Urothelium cell line (cell line): ENCODE measurements around the gene CHRM1.
A peak's percentile ranks its signal among the peaks of the same experiment; 100 is the strongest.

Experiments
- DNase-seq: peaks from one replicate; pipeline ENCODE4 v3.0.0; 2011; ENCODE audit warnings: low spot score, mixed read lengths
- FAIRE-seq: peaks from 2 replicates; lab custom pipeline; 2011; peaks lifted over from hg19 to GRCh38; lab: Jason Lieb, UNC

CHRM1 gene

DNA sequence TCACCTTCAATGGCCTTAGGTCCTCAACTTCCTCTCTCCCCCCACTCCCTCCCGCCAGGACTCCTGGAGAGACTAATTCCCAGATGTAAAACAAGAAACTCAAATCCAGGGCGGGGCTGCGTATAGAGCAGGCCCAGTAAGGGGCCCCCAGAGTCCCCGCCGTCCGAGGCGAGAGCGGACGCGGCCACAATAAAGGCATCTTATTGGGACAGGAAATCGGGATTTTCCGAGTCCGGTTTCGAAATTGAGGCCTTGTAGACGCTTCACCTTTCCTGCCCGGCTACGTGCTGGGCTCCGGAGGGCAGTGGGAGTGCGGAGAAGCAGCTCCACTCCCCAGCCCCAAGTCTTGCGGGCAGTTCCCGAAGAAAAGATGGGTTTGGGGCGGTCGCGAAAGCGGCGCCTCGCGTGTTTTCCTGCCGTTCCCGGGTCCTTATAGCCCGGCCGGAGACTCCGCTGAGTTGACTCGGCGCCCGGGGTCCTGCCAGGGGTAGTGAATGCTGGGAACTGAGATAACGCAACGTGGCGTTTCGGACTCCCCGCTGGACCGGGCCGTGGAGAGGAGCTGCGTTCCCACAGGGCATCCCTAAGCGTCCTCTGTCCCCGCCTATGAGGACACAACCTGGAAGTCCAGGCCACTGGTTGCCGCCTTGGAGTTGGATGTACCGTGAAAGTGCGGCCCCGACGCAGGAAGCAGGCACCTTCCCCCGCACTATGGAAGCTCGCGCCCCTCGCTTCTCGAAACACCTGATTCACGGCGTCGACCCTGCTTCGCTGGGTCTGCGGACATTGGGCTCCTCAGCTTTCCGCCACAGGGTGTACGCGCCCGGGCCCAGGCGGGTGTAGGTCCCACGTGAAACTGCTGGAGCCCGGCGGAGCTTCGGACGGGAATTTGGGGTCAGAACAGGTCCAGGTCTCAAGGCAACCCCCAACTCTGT, 4.8 kb upstream of the CHRM1 start:
- FAIRE-seq (no peak), DNase-seq (no peak)

DNA sequence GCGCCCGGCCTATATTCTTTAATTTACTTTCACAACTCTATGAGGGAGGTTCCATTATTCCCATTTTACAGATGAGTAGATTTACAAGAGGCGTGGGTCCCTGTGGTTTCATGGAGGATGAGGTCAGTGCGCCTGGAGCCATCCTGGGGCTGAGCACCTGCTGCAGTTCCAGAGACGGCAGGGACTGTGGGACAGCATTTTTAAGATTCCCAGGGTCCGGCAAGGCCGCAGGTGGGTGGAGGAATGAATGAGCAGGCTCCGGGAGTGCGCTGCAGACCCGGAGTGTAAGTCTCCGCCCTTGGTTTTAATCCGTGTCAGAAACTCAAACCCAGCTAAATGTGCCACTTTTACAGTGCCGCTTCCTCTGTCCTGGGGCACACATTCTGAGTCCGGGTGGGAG, 4.1 kb upstream of the CHRM1 start:
- DNase-seq = no peak
- FAIRE-seq = no peak

DNA sequence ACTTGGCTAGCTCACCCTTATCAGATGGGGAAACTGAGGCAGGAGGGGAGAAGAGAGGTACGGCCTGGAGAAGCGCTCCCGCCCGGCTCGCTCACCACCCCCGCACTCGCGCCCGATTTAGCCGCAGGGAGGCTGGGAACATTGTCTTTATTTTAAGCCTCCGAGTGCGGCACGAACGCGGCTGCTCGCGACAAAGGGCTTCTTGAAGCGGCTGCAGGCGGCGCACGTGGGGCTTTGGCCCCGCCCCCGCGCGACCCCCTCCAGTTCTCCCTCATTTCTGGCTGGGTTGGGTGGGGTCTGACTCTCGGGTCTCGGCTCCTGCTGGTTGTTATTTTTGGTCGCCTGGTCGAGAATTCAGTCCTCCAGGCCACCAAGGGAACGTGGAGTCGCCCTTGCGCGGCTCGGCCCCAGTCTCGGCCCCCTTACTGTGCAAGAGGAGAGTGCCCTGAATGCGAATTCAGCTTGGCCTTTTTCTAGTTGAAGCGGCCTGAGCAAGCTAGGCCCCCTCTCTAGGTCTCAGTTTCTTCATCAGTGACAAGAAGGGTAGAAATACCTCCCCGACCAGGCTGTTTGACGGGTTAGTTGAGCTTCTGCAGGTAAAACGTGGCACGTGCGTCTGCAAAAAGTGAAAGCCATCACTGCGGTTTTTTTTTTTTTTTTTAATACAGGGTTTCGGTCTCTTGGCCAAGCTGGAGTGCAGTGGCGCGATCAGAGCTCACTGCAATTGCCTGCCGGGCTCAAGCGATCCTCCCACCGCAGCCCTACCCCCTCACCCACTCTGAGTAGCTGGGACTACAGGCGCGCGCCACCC, 2.6 kb upstream of the CHRM1 start:
- DNase-seq (no peak), FAIRE-seq (no peak)

DNA sequence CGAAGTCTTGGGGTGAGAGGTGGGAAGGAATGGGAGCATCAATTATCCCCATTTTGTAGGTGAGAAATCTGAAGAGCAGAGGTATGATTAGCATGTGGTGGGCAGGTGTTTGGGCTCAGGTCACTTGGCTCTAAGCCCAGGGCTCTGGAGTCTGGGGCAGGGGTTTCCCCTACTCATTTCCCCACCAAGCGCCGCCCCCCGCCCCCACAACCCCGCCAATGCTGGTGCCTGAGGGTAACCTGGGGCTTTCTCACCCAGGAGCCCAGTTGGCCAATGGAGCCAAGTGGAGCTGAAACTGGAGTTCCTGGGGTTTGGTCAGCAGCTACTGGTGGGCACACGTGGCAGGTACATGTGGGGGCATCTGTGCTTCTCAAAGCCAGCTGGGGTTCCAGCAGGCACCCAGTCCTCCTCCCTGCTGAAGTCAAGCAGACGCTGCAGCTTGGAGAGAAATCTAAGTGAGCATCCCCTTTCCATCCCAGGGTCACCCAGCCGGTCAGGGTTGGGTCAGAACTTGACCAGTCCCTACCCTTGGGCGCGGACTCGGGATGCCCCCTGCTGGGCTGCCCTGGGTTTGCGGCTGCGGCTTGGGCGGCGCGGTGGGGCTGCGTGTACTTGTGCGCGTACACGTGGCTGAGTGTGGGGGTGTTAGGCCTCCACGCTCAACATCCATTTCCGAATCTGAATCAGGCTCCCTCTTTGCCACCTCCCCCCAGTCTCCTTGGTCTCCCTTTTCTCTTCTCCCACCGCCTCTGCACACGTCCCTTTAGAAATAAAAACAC, 1.7 kb upstream of the CHRM1 start:
- no peak for FAIRE-seq
- DNase-seq = no peak

DNA sequence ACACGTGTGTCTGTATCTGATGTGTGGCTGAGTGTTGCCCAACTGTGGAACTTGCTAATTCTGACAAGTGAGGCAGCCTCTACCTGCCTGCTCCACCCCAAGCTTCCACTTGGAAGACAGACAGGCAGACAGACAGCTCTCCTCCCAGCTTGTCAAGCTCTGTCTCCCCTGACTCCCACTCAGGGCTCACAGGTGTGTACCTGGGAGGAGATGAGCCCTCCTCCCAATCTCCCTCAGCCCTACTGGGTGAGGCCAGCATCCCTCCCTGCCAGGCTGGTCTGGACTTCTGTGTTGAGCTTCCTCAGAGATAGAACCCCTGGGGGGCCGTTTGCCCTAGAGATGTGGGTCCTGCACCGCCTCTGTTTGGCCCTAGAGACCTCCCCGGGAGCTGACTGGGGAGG, 1.0 kb upstream of the CHRM1 start:
- FAIRE-seq (no peak), DNase-seq (no peak)

DNA sequence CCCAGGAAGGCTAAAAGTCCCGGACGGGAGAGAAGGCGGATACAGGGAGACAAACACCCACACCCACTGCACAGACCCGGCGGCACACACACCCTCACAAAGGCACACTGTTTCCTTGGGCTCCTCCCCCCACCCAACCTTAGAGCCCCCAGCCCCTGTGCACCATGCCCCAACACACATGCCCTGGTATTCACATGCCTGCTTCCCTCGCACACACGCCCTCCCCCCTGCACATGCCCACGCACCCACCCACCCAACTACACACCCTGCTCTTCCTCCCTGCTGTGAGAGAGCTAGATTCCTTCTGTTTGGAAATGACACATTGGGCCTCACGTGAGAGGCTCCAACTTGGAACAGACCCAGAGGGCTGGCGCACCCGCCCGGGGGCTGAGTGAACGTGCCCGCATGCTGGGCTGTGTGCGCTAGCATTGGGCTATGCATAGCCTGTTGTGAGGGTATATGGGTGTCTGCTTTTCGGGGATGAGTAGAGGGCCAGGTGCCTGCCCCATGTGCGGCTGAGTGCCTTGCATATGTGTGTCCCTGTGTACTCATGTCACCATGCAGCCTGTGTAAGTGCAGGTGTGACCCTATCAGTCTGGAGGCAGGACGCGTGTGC, 518 bp upstream of the CHRM1 start:
- DNase-seq (peak; percentile 69), FAIRE-seq (peak; percentile 32)

DNA sequence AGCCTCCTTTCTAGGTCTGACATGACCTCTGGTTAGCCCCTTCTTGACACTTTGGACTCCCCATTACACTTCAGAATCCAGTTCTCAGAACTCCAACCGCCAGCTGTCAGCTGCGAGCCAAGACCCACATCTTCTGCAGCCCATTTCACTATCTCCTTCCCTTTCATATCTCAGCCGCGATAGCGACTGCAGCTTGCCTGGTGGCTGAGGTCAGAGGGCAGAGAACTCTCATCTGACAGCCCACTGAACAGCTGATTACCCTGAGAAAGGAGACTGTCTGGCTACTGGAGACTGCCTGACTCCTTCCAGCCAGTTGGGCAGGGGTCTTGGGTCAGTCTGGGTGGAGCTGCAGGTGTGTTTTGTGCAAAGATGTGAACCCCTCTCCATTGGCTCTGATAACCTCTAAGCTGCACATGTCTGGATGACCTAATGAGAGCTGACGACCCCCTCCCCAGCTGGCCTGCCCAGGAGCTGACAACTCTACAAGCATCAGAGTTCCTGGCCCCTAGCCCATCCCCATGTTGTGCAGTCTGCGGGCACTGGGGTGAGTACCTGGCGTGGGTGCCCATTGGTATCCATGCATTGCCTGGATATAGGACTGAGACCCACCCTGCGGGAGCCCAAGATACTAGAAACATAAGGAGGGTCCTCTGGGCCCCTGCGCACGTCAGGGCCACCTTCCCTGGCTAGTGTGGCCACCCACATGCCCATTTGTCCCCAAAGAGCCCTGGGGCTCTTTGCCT, 1.1 kb downstream of the CHRM1 start:
- FAIRE-seq (no peak), DNase-seq (no peak)

DNA sequence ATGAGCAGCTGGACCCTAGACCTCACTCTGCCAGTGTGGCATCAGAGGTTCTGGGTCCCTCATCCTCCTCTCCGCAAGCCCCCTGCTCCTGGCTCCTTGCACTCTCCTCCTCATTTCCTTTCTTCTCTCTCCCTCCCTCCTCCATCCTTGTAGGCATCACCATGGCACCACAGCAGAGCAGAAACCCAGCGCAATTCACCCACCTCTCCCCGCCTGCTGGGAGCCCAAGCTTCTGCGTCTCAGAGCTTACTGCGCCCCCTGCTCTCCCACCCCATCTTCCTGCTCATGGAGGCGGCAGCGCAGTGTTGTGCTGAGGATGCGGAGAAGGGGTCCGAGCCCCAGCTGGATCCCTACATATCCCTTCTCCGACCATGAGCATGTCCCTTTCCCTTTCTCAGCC, 1.7 kb downstream of the CHRM1 start:
- DNase-seq = no peak
- FAIRE-seq = no peak

DNA sequence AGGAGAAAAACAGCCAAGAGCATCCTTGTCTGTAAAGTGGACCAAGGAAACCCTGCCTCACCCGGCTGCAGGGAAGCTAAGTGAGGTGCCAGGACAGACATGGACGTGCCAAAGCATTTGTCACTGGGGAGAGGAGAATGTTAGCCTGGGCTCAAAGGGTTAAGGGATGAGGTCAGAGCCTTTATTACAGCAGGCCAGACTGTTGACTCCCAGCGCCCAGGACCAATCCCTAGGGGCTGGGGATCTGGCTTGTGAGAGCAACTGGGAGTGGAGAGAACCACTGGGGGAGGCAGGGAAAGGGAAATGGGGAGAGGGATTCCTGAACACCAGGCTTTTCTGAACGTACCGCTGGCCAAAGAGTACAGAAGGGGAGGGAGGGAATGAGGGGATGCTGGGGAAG, 2.6 kb downstream of the CHRM1 start:
- no peak for FAIRE-seq

DNA sequence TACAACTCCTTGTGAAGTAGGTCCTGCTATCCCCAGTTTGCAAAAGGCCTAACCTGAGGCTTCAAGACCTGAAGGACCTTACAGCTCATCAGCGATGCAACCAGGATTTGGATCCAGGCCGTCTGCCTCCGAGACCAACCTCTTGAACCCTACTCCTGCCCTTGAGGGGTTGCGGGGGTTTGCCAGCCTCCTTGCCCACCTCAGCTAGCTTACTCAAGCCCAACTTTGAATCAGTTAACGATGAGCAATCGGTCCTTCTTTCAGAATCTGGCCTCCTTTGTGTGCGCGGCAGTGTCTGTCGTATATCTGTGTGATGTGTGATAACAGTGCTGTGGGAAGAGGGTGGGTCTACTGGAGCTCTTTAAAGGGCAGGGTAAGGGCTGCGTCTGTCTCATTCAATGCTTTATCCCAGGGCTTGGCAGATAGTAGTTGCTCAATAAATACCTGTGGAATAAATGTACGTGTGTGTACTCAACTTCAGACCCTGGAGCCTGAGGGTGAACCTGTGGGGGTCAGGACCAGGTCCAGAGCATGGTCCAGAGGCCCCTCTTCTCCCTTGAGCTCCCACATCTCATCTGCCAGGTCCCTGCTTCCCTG, 3.2 kb downstream of the CHRM1 start:
- no peak for FAIRE-seq

More for the DNA sequence above, 2.6 kb downstream of the CHRM1 start:
- no peak for DNase-seq

DNA sequence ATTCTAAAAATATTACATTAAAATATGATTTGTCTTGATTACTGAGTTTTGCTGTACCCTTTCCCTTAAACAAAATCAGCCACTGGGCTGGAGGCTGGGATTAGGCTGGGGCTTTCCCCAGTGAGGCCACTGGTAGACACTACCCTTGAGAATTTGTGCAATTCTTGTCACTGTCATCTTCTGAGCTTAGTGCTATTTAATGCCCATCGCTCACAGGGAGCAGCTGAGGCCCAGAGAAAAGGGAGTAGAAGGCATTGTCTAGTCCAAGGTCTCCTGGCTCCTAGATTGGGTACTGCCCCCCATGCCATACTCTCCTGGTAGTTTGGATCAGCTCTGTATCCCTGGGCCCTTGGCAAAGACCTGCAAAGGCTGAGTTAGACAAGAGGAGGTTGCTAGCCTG, 6.7 kb downstream of the CHRM1 start:
- no peak for DNase-seq
- no peak for FAIRE-seq

More for the DNA sequence above, 3.2 kb downstream of the CHRM1 start:
- no peak for DNase-seq

DNA sequence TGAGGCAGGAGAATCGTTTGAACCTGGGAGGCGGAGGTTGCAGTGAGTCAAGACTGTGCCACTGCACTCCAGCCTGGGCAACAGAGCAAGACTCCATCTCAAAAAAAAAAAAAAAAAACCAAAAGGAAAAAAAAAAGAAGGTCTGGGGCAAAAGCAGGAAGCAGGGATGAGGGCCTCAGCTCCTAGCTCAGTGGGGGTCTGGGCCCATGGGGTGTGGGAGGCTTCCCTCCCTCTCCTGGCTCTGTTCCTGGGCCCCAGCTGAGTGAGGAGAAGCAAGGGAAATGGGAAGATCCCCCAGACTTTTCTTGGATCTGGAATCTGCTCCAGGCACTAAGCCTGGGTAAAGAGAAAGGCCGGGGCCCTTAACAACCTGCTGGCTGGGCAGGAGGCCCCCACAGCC, 8.9 kb downstream of the CHRM1 start:
- no peak for DNase-seq
- FAIRE-seq = no peak

DNA sequence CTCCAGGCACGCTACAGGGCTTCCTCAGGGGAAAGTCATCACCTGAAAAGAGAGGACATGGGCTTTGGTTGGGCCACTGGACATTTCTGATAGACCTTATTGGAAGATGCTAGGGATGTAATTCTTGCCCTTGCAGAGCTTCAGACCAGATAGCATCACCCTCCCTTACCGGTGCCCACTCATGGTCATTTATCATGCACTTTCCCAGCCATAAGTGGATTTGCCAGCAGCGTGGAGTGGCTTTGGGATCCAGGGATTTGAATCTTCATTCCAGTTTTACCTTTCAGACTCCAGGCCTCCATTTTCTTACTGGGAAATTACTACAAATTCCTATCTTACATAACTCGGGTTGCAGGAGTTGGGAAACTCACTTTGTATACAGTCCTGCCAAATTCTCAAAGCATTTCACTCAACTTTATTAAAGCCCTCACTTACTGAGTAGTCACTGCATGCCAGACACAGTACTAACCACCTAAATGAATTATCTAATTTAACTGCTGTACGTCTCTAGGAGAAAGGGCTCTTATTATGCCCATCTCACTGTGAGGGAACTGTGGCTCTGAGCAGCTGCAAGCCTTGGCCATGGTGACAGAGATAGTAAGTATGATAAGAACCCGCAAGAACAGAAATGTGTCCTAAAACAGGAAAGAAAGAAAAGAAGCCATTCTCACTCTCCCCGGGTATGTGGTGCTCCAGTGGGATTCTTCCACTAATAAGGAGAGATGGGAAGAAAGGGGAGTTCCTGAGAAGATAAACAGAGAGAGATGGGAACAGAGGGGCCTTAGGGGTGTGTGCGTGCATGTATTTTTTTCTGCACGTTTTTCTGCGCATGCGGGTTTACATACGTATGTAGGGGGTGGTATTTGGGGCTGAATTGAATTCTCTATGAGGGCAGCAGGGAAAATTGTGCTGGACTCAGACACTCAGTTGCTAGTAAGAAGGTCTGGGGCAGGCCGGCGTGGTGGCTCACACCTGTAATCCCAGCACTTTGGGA, 9.7 kb downstream of the CHRM1 start:
- no peak for DNase-seq
- no peak for FAIRE-seq

DNA sequence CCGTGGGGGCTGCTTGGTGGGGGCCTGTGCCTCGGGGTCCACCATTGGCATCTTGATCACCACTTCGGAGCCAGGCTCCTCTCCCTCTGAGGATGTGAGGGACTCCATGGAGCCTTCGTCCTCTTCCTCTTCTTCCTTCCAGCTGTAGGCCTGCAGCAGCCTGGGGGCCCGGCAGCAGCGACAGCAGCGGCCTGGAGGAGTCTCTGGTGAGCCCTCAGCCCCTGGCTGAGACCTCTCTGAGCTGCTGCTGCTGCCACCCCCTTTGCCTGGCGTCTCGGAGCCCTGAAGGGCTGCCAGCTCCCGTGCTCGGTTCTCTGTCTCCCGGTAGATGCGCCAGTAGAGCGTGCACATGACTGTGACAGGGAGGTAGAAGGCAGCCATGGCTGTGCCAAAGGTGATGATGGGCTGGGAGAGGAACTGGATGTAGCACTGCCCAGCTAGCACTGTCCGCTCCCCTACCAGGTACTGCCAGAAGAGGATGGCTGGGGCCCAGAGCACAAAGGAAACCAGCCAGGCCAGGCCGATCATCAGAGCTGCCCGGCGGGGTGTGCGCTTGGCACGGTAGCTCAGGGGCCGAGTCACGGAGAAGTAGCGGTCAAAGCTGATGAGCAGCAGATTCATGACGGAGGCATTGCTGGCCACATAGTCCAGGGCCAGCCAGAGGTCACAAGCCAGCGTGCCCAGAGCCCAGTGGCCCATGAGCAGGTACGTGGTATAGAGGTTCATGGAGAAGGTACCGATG, 10.9 kb downstream of the CHRM1 start:
- no peak for DNase-seq
- FAIRE-seq = no peak

DNA sequence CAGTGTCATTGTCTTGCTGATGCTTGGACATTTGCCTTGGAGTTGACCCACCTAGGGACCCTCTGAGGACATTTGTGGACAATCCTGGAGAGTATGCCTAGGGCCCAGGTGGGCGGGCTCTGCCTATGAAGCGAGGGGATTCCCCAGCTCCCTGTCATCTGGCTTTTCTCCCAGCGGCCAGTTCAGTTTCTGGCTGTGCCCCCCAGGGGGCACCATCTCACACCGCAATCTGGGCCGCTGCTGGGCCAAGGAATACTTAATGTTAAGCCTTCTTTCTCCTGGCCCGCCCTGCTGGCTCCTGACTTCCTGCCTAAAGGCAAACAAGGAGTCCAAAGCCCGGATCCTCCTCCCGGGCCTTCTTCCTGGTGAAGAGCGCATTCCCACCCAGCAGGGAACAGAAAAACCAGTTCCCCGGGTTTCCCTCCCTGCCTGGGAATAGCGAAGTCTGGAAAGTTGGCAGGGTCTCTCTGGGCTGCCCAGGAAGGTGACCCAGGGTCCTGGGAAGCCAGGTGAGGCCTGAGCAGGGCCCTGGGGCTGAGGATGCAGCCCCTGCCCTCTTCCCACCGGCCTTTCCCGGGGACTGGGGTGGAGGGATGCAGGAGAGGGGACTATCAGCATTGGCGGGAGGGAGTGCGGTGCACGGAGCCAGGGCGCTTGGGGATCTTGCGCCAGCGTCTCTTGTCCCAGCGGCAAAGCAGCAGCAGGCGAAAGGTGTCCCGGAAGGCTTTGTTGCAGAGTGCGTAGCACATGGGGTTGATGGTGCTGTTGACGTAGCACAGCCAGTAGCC, 11.9 kb downstream of the CHRM1 start:
- DNase-seq (peak; percentile 74), FAIRE-seq (no peak)

DNA sequence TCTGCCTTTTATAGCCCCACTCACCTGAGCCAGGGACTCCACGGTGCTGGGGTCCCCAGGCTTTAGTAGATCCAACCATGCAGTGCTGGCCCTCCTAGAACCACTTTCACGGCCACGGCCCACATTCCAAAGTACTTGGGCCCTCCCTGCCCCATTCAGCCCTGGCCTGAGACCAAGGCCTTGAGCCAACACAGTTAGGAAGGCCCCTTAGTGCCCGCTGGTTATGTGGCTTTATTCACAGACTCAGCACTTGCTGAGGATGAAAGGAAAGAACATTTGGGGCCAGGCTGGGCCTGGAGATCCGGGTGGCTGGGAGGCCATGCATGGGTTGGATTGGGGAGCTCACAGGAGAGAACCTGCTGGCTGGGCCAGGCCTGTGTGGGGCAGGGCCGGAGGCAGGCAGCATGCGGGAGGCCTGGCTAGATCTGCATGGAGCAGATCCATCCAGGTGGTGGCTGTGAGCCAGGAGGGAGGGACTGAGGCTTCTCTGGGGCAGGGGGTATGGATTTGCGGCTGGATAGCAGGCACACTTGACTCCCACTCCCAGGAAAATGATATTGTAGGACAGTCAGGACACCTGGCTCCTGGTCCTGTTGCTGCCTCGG, 12.6 kb downstream of the CHRM1 start:
- no peak for DNase-seq
- no peak for FAIRE-seq
